HG03521 (cell line): Measurements from ENCODE around the gene NDUFV2.

ENCODE experiments used
- ATAC-seq: cut with Tn5 transposase; IDR thresholded peaks from one replicate; pipeline ENCODE4 v1.9.1; 2021; ENCODE audit warnings: mild to moderate bottlenecking, moderate library complexity; ENCODE audit not compliant: unreplicated experiment

NDUFV2 gene

GRCh38 chr18:9102508-9103375 is at the start of gene NDUFV2:
Gene NDUFV2, plus strand, starts transcription at chr18:9102699. Its CDS starts 45 bp downstream, at chr18:9102744.
- ATAC-seq = peak; percentile 95

GRCh38 chr18:9053814-9054213 is 48.7 kb upstream of the NDUFV2 start:
- no peak for ATAC-seq

- no peak for ATAC-seq
Observed at GRCh38 chr18:9055185-9055584, 47.3 kb upstream of the NDUFV2 start.

- ATAC-seq = no peak
Observed at GRCh38 chr18:9055626-9056025, 46.9 kb upstream of the NDUFV2 start.

GRCh38 chr18:9057646-9058045 is 44.9 kb upstream of the NDUFV2 start:
- no peak for ATAC-seq

- no peak for ATAC-seq
Observed at GRCh38 chr18:9058406-9058805, 44.1 kb upstream of the NDUFV2 start.

- no peak for ATAC-seq
Observed at GRCh38 chr18:9062418-9062751, 40.1 kb upstream of the NDUFV2 start.

GRCh38 chr18:9065864-9066263 is 36.6 kb upstream of the NDUFV2 start:
- no peak for ATAC-seq

- peak; percentile 29 for ATAC-seq
Observed at GRCh38 chr18:9066358-9066757, 36.1 kb upstream of the NDUFV2 start.

- ATAC-seq = peak; percentile 67
Observed at GRCh38 chr18:9066817-9067306, 35.6 kb upstream of the NDUFV2 start.

GRCh38 chr18:9067823-9068222 is 34.7 kb upstream of the NDUFV2 start:
- ATAC-seq = no peak

GRCh38 chr18:9068346-9068745 is 34.2 kb upstream of the NDUFV2 start:
- ATAC-seq = no peak

GRCh38 chr18:9069601-9070000 is 32.9 kb upstream of the NDUFV2 start:
- ATAC-seq = no peak

- no peak for ATAC-seq
Observed at GRCh38 chr18:9070212-9070611, 32.3 kb upstream of the NDUFV2 start.

GRCh38 chr18:9079818-9080528 is 22.5 kb upstream of the NDUFV2 start:
- ATAC-seq = no peak

GRCh38 chr18:9081940-9082339 is 20.6 kb upstream of the NDUFV2 start:
- no peak for ATAC-seq

- ATAC-seq = peak; percentile 77
Observed at GRCh38 chr18:9082711-9083510, 19.6 kb upstream of the NDUFV2 start.

- ATAC-seq = no peak
Observed at GRCh38 chr18:9086015-9086414, 16.5 kb upstream of the NDUFV2 start.

- no peak for ATAC-seq
Observed at GRCh38 chr18:9086624-9087023, 15.9 kb upstream of the NDUFV2 start.

- ATAC-seq = no peak
Observed at GRCh38 chr18:9087144-9087543, 15.4 kb upstream of the NDUFV2 start.

- no peak for ATAC-seq
Observed at GRCh38 chr18:9088252-9088651, 14.2 kb upstream of the NDUFV2 start.
